ENCODE data around the gene RHOF.
A peak's percentile ranks its signal among the peaks of the same experiment; 100 is the strongest.

Gene RHOF

GRCh38 chr12:121804417-121805111 is 11.1 kb upstream of the RHOF start:
- DNase-seq: peak; percentile 59

GRCh38 chr12:121803861-121804416 is 10.5 kb upstream of the RHOF start, which contains the start of gene SETD1B:
SETD1B (plus strand) TSS chr12:121804009; CDS start chr12:121804738, 729 bp downstream.
- peak; percentile 50 for DNase-seq

GRCh38 chr12:121802843-121803698 is 9.6 kb upstream of the RHOF start:
- peak; percentile 89 for DNase-seq

GRCh38 chr12:121802485-121802842 is 9.0 kb upstream of the RHOF start:
- DNase-seq: no peak

- peak; percentile 22 for DNase-seq
Observed at GRCh38 chr12:121801595-121802484, 8.4 kb upstream of the RHOF start.

- DNase-seq: peak; percentile 69
Observed at GRCh38 chr12:121800694-121801594, 7.5 kb upstream of the RHOF start.

- peak; percentile 75 for DNase-seq
Observed at GRCh38 chr12:121799842-121800693, 6.6 kb upstream of the RHOF start.

GRCh38 chr12:121799156-121799841 is 5.8 kb upstream of the RHOF start:
- peak; percentile 54 for DNase-seq

- DNase-seq: no peak
Observed at GRCh38 chr12:121798787-121799155, 5.3 kb upstream of the RHOF start.

GRCh38 chr12:121797937-121798786 is 4.7 kb upstream of the RHOF start:
- DNase-seq: no peak

- DNase-seq: no peak
Observed at GRCh38 chr12:121796855-121797751, 3.6 kb upstream of the RHOF start.

- DNase-seq: peak; percentile 78
Observed at GRCh38 chr12:121795034-121795968, 1.8 kb upstream of the RHOF start.

GRCh38 chr12:121794534-121795033 is 1.1 kb upstream of the RHOF start:
- peak; percentile 57 for DNase-seq

- peak; percentile 93 for DNase-seq
Observed at GRCh38 chr12:121793838-121794533, 498 bp upstream of the RHOF start.

- peak; percentile 59 for DNase-seq
Observed at GRCh38 chr12:121792607-121793439, 665 bp downstream of the RHOF start.
